IMR-90 (cell line): ENCODE measurements around the gene PFKL.

Experiments used
- BHLHE40 ChIP-seq: fragments of 150-350 bp; IDR thresholded peaks from 2 replicates; pipeline ENCODE4 v1.6.1; 2016; ENCODE audit warnings: mild to moderate bottlenecking, low read depth, low read length
- CTCF ChIP-seq: conservative IDR thresholded peaks from 2 replicates; pipeline ENCODE4 v1.5.1; 2012; ENCODE audit warnings: mild to moderate bottlenecking, low read depth, low read length, improper control_type of control experiment
- FOS ChIP-seq: fragments of 150-350 bp; IDR thresholded peaks from 2 replicates; pipeline ENCODE4 v1.6.1; 2016; ENCODE audit warnings: low read depth, low read length
- MXI1 ChIP-seq: IDR thresholded peaks from 2 replicates; pipeline ENCODE4 v1.6.1; 2012; ENCODE audit warnings: low read depth, mild to moderate bottlenecking, low read length, moderate library complexity, borderline replicate concordance
- POLR2A ChIP-seq: IDR thresholded peaks from 2 replicates; pipeline ENCODE4 v1.6.1; 2012; ENCODE audit warnings: mild to moderate bottlenecking, low read depth, low read length
- RAD21 ChIP-seq: IDR thresholded peaks from 2 replicates; pipeline ENCODE4 v1.6.1; 2012; ENCODE audit warnings: low read length, improper control_type of control experiment
- RFX5 ChIP-seq: IDR thresholded peaks from 2 replicates; pipeline ENCODE4 v1.8.0; 2012; ENCODE audit warnings: low read depth, mild to moderate bottlenecking, low read length, moderate library complexity
- SMC3 ChIP-seq: fragments of 150-350 bp; IDR thresholded peaks from 2 replicates; pipeline ENCODE4 v1.6.1; 2016; ENCODE audit warnings: low read depth, mild to moderate bottlenecking, antibody characterized with exemption, low read length, moderate library complexity
- TF ChIP-seq, protein P1 (sequence below): fragments of 150-350 bp; IDR thresholded peaks from 2 replicates; pipeline ENCODE4 v1.6.1; 2016; ENCODE audit warnings: low read depth, mild to moderate bottlenecking, low read length, moderate library complexity, borderline replicate concordance

- no peak for TF ChIP-seq POLR2A
- no peak for TF ChIP-seq CTCF
- TF ChIP-seq RAD21: no peak
- TF ChIP-seq MXI1: no peak
- no peak for TF ChIP-seq SMC3
- TF ChIP-seq, protein P1, sequence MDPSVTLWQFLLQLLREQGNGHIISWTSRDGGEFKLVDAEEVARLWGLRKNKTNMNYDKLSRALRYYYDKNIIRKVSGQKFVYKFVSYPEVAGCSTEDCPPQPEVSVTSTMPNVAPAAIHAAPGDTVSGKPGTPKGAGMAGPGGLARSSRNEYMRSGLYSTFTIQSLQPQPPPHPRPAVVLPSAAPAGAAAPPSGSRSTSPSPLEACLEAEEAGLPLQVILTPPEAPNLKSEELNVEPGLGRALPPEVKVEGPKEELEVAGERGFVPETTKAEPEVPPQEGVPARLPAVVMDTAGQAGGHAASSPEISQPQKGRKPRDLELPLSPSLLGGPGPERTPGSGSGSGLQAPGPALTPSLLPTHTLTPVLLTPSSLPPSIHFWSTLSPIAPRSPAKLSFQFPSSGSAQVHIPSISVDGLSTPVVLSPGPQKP: no peak
- TF ChIP-seq BHLHE40: no peak
- no peak for TF ChIP-seq FOS
- no peak for TF ChIP-seq RFX5
Observed at GRCh38 chr21:44351535-44352252, 51.8 kb downstream of the PFKL start.
